Heart right ventricle (tissue), 16 donors: ENCODE measurements around the gene RPS6KA4. TPM values are rescaled to one million over a fixed set of nuclear protein-coding genes. Genes with fewer than 3 reads are reported as not detected.

Source experiments
- ATAC-seq, 8 donors: fragments of 200-7000 bp; cut with Tn5 transposase; one replicate each; pipeline ENCODE4 v1.9.1; 2020; ENCODE audit warnings: mild to moderate bottlenecking in 8 of 8, moderate library complexity in 8 of 8, moderate number of reproducible peaks in 1 of 8
- DNase-seq, 2 donors: peaks; one replicate each; pipeline ENCODE4 v3.0.0-alpha.2; 2020
- H3K27ac ChIP-seq, 10 donors: fragments of 200-600 bp; sonication (generic) in 2 of 10; one replicate each; pipeline versions ENCODE4 v1.5.0 to v1.8.0; 2020 to 2022; ENCODE audit warnings: mild to moderate bottlenecking in 3 of 10
- H3K27me3 ChIP-seq, 7 donors: fragments of 200-600 bp; one replicate each; pipeline ENCODE4 v1.8.0; 2021 to 2022; ENCODE audit warnings: mild to moderate bottlenecking in 2 of 7
- H3K36me3 ChIP-seq, 9 donors: fragments of 200-600 bp; sonication (generic) in 1 of 9; one replicate each; pipeline versions ENCODE4 v1.5.0 to v1.8.0; 2020 to 2022; ENCODE audit warnings: mild to moderate bottlenecking in 2 of 9
- H3K4me1 ChIP-seq, 9 donors: fragments of 200-600 bp; sonication (generic) in 1 of 9; one replicate each; pipeline versions ENCODE4 v1.5.0 to v1.8.0; 2020 to 2022; ENCODE audit warnings: mild to moderate bottlenecking in 4 of 9
- H3K4me3 ChIP-seq, 10 donors: fragments of 200-600 bp; sonication (generic) in 2 of 10; one replicate each; pipeline versions ENCODE4 v1.5.0 to v1.8.0; 2020 to 2022; ENCODE audit warnings: mild to moderate bottlenecking in 7 of 10, moderate library complexity in 2 of 10
- H3K9me3 ChIP-seq, 11 donors: fragments of 200-600 bp in 10 of 11; sonication (generic) in 2 of 11; one replicate each; pipeline versions ENCODE4 v1.5.0 to v1.8.0; 2013 to 2022; ENCODE audit warnings: mild to moderate bottlenecking in 2 of 11, control low read depth in 1 of 11, moderate library complexity in 1 of 11
- CTCF ChIP-seq, 9 donors: fragments of 200-600 bp; sonication (generic) in 2 of 9; IDR thresholded peaks; one replicate each; pipeline versions ENCODE4 v1.5.0 to v1.8.0; 2021 to 2022; ENCODE audit warnings: antibody characterized with exemption in 9 of 9, mild to moderate bottlenecking in 5 of 9, moderate library complexity in 1 of 9
- WGBS, 2 donors: extraction: QIAGEN DNeasy Blood & Tissue Kit; methylation state at CpG; one replicate each; pipeline ENCODE4 v1.1.7; 2013; ENCODE audit warnings: inconsistent platforms in 1 of 2; 5-methylcytosine and 5-hydroxymethylcytosine counted together
- intact Hi-C, 10 donors: fragments of 100-400 bp; cut with DNase I; formaldehyde crosslinking; loops; one replicate each; pipeline versions ENCODE4 v1.11.1 to v1.14.2; 2022
- polyA plus RNA-seq, 2 donors: library from polyadenylated mRNA; stranded (reverse); fragments of 200-250 nt; gene quantifications; one replicate each; pipeline ENCODE4 v1.2.3, GENCODE V29; 2013
- total RNA-seq, 10 donors: library from RNA; stranded (reverse); fragmentation: NEBNext Ultra II Directional in 3 of 10; extraction: Animal tissue kit (Norgen Biotek cat#: 25700) in 3 of 10; gene quantifications; one replicate each; pipeline versions ENCODE4 v1.2.1 to v1.2.4, GENCODE V29; 2021 to 2023
- donor health status: Arrhythmogenic right ventricular cardiomyopathy.
- donor health status: ischemic (EF 13 %, LVEDD 7.1; RV severe dilation, severe dysfunction).
- donor health status: healthy with polysubstance abuse.
- donor health status: DM: no; HTN: yes; CAD: no.
- donor health status: DM: no; HTN: no; CAD: no.
- donor health status: ischemic (EF 25% LVEDD 6.9; RV normal size, moderate dysfunction).
- donor health status: ischemic (EF 25% LVEDD 5.7; RV mildly dilated, moderate dysfunction).
- donor health status: healthy.
- donor health status: DM: yes; HTN: yes; CAD: no.
- donor health status: Ischemic cardiomyopathy.
- donor health status: ischemic (EF 35%, LVEDD 5.7; RV mildly dilated, moderate dysfunction).
- donor health status: nonischemic (EF 11% LVEDD 7.7; RV severe dilation, severe dysfunction).
- donor health status: DM: yes; HTN: yes; CAD: no.
- donor health status: PGD.
- donor health status: ischemic (EF 29% LVEDD 5.4; RV normal size, mild dysfunction).
- donor health status: nonischemic (EF 23%, LVEDD 6.1; RV moderate dilation, normal function).

RPS6KA4 gene
- total and polyA plus RNA-seq, 12 donors, result 10.7 to 21.9 (median 13.3) TPM

GRCh38 chr11:64317325-64317960 is 41.5 kb upstream of the RPS6KA4 start, which contains the start of gene TRMT112:
Gene TRMT112, minus strand, starts transcription at chr11:64317559. Its CDS starts 33 bp downstream, at chr11:64317526.
- Histone ChIP-seq H3K27ac (peak within 1 kb of the TSS; percentile 91 to 100 (median 98)), H3K36me3 (peaks cover 0 to 55% (median 19%) of the 10 kb centered on the region in 9 donors), H3K9me3 (no peaks in the 10 kb centered on the region), H3K4me3 (peak within 1 kb of the TSS; percentile 45 to 94 (median 82)), H3K27me3 (no peaks in the 10 kb centered on the region), H3K4me1 (peaks cover 8 to 53% (median 37%) of the 10 kb centered on the region in 9 donors)
- DNase-seq (peak; percentile 91 to 98), ATAC-seq (peak; percentile 78 to 93 (median 88))
- WGBS, 2 donors, result 0% methylated on average over 43 of the region's 43 CpGs
- no peak for TF ChIP-seq CTCF (IDR thresholded peaks at IDR 0.05)
- intact Hi-C loops, result loop anchor here in 6 of 10 donors (1.0 to 5.0 kb wide), 3 partner anchors 12 to 40 kb away; partner anchors contain the start of genes RPS6KA4 (in 4 of the 6) and ESRRA (in 1 of the 6)

GRCh38 chr11:64317961-64318765 is 40.8 kb upstream of the RPS6KA4 start, which contains the start of gene PRDX5:
Gene PRDX5, plus strand, starts transcription at chr11:64318121. Its CDS starts 95 bp downstream, at chr11:64318216.
- Histone ChIP-seq H3K36me3 (peaks cover 0 to 62% (median 19%) of the 10 kb centered on the region in 9 donors), H3K4me1 (peaks cover 5 to 46% (median 31%) of the 10 kb centered on the region in 9 donors), H3K27me3 (no peaks in the 10 kb centered on the region), H3K27ac (peak within 1 kb of the TSS; percentile 91 to 100 (median 98)), H3K9me3 (no peaks in the 10 kb centered on the region), H3K4me3 (peak within 1 kb of the TSS; percentile 45 to 94 (median 82))
- ATAC-seq (peak; percentile 87 to 96 (median 93)), DNase-seq (peak; percentile 96 to 97)
- WGBS, 2 donors, result 0% methylated on average over 59 to 61 of the region's 61 CpGs
- peak in 7 of 9 donors; percentile 34 to 71 (median 55) for TF ChIP-seq CTCF (IDR thresholded peaks at IDR 0.05)
- intact Hi-C loops, result loop anchor here in 7 of 10 donors (1.0 to 5.0 kb wide), 5 partner anchors 13 to 39 kb away; partner anchors contain the start of genes RPS6KA4 (in 4 of the 7) and ESRRA (in 1 of the 7)

GRCh38 chr11:64318766-64319761 is 39.9 kb upstream of the RPS6KA4 start:
- peak overlapping the region; percentile 45 to 94 (median 82) for H3K4me3 ChIP-seq
- no peaks in the 10 kb centered on the region for H3K9me3 ChIP-seq
- peaks cover 3 to 37% (median 26%) of the 10 kb centered on the region in 9 donors for H3K4me1 ChIP-seq
- no peak for ATAC-seq
- TF ChIP-seq CTCF (IDR thresholded peaks at IDR 0.05), result no peak
- peaks cover 0 to 61% (median 19%) of the 10 kb centered on the region in 9 donors for H3K36me3 ChIP-seq
- no peaks in the 10 kb centered on the region for H3K27me3 ChIP-seq
- intact Hi-C loops, result loop anchor here in 7 of 10 donors (1.0 to 5.0 kb wide), 4 partner anchors 33 to 38 kb away; partner anchors contain the start of gene RPS6KA4 (in 4 of the 7)
- DNase-seq, result no peak
- peak overlapping the region in 9 of 10 donors; percentile 91 to 100 (median 98) for H3K27ac ChIP-seq
- 25 to 27% methylated on average over 19 of the region's 19 CpGs for WGBS, 2 donors
